ENCODE data around the gene KIAA1614. TPM values are rescaled to one million over a fixed set of nuclear protein-coding genes. Genes with fewer than 3 reads are reported as not detected.

Gene KIAA1614
- total RNA-seq, 1 donor from 2014 or later, result 9.1 TPM

DNA sequence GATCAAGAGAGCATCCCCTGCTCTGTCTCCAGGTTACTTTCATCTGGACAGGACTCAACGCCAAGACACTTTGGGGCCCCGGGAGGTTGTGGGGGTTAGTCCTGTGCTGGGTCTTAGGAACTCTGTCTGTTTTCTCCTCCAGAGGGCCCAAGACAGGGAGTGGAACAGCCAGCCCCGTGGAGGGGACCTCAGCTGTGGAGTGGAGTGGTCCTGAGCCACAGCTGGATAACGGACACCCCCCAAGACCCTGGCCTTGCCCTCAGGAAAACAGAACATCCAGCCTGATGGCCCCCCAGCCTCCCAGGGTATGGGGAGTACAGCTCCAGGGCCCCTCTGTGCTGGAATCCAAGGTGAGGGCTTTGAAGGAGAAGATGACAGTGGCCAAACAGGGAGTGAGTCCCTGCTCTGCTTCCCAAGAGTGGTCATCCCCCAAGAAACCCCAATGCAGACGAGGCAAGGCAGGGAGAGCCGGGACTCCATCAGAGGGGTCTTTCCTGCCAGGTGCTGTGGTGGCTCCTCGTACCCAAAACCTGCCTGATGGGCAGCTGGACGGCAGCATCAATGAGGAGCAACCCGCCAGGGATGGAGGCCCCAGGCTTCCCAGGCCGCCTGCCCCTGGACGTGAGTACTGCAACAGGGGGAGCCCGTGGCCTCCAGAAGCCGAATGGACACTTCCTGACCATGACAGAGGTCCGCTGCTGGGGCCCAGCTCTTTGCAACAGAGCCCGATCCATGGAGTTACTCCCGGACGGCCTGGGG is 3.5 kb downstream of the KIAA1614 start:
- intact Hi-C loops (cut with micrococcal nuclease), result no loop called here
- Histone ChIP-seq H3K27me3 (ENCODE audit: low read depth) (no peaks in the 10 kb centered on the region), H3K9me3 (replicated peaks) (no peaks in the 10 kb centered on the region), H3K36me3 (peaks cover 20% of the 10 kb centered on the region), H3K4me1 (peaks cover 24% of the 10 kb centered on the region), H3K4me3 (no peak overlapping the region), H3K27ac (replicated peaks) (no peak overlapping the region)
- DNase-seq, result no peak
- TF ChIP-seq CTCF (IDR thresholded peaks at IDR 0.05; ENCODE audit: borderline replicate concordance), result no peak

DNA sequence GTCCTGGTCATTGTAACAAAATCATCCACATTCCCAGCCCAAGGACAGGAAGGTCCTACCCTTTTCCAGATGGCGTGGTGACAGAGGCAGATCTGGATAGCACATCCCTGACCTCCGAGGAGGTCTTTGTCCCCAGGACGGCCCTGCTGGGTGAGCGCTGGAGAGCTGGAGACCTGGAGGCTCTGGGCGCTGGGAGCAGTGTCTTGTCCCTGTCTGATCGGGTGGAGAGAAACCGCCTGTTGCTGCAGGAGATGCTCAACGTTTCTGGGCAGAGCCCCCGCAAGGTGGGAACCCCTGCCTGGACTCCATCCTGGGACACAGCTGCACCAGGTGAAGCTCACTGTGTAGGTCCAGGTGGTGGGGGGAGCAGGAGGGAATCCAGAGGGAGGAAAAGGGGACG is 4.1 kb downstream of the KIAA1614 start:
- no peak for DNase-seq
- TF ChIP-seq CTCF (IDR thresholded peaks at IDR 0.05; ENCODE audit: borderline replicate concordance), result no peak
- intact Hi-C loops (cut with micrococcal nuclease), result no loop called here
- Histone ChIP-seq H3K27ac (replicated peaks) (no peak overlapping the region), H3K36me3 (peaks cover 20% of the 10 kb centered on the region), H3K9me3 (replicated peaks) (no peaks in the 10 kb centered on the region), H3K4me1 (peaks cover 18% of the 10 kb centered on the region), H3K27me3 (ENCODE audit: low read depth) (no peaks in the 10 kb centered on the region), H3K4me3 (no peak overlapping the region)

DNA sequence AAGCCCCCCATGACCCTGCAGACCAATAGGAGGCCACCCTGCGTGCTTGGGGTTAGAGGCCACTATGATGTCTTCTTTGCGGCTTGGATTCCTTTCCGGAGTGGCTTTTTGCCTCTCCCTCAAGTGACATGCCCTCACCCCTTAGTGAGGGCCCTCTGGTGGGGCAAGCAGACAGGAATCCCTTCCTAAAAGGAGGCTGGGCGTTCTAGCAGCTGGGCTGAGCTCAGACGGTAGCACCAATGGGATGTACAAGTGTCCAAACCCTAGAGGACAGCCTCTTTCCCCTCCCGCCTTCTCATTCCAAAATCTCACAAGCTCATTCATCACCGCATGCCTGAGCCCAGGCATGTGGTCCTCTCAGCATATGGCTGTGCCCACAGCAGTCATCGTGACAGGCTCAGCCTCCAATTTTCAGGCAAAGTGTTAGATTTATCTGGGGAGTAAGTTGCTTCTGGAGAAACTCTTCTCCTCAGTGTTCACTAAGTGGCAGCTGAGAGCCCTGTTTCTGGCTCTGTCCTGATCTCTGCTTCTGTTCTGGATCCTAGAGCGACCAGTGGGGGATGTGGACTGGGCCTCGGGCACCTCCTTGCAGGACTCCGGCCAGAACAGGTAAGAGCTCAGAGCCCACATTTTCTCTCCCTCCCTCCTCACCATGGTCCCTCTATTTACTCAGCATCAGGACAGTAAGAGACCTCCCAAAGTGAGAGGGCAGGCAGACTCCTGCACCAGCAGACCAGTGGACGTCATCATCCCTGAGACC is 4.8 kb downstream of the KIAA1614 start:
- intact Hi-C loops (cut with micrococcal nuclease), result no loop called here
- H3K9me3 ChIP-seq (replicated peaks), result no peaks in the 10 kb centered on the region
- H3K4me3 ChIP-seq, result no peak overlapping the region
- no peak for DNase-seq
- peaks cover 20% of the 10 kb centered on the region for H3K36me3 ChIP-seq
- no peak overlapping the region for H3K27ac ChIP-seq (replicated peaks)
- no peaks in the 10 kb centered on the region for H3K27me3 ChIP-seq (ENCODE audit: low read depth)
- TF ChIP-seq CTCF (IDR thresholded peaks at IDR 0.05; ENCODE audit: borderline replicate concordance), result no peak
- peaks cover 11% of the 10 kb centered on the region for H3K4me1 ChIP-seq

DNA sequence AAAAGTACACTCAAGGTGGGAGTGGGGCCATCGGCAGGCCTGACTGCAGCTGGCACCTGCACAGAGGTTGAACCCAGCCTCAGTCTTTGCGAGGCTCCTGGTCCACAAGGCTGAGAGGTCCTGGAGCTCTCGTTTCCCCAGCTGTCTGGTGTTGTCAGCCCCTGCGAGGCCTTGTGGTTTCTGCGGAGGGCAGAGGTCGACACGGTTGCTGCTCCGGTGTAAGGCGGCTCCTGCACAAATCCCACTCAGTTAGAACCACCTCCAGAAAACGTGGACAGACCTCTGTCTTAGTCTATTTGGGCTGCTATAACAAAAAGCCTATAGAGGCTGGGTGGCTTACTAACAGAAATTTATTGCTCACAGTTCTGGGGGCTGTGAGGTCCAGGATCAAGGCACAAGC is 5.8 kb downstream of the KIAA1614 start:
- Histone ChIP-seq H3K36me3 (peaks cover 20% of the 10 kb centered on the region), H3K4me3 (no peak overlapping the region), H3K27ac (replicated peaks) (no peak overlapping the region), H3K27me3 (ENCODE audit: low read depth) (no peaks in the 10 kb centered on the region), H3K9me3 (replicated peaks) (no peaks in the 10 kb centered on the region), H3K4me1 (peaks cover under 1% of the 10 kb centered on the region)
- TF ChIP-seq CTCF (IDR thresholded peaks at IDR 0.05; ENCODE audit: borderline replicate concordance), result no peak
- intact Hi-C loops (cut with micrococcal nuclease), result no loop called here
- no peak for DNase-seq

GRCh38 chr1:180919183-180919700 is 6.5 kb downstream of the KIAA1614 start:
- Histone ChIP-seq H3K9me3 (replicated peaks) (no peaks in the 10 kb centered on the region), H3K27ac (replicated peaks) (no peak overlapping the region), H3K4me3 (no peak overlapping the region), H3K36me3 (peaks cover 20% of the 10 kb centered on the region), H3K4me1 (no peaks in the 10 kb centered on the region), H3K27me3 (ENCODE audit: low read depth) (no peaks in the 10 kb centered on the region)
- DNase-seq, result no peak
- intact Hi-C loops (cut with micrococcal nuclease), result no loop called here
- no peak for TF ChIP-seq CTCF (IDR thresholded peaks at IDR 0.05; ENCODE audit: borderline replicate concordance)

Measured in left ventricle myocardium inferior (tissue), 1 donor.